ENCODE results near the gene LAPTM4A.

LAPTM4A gene

GRCh38 chr2:20019747-20020146, 31.7 kb downstream of the LAPTM4A start:
- DNase-seq (ENCODE audit: low read depth, low spot score): no peak

DNA sequence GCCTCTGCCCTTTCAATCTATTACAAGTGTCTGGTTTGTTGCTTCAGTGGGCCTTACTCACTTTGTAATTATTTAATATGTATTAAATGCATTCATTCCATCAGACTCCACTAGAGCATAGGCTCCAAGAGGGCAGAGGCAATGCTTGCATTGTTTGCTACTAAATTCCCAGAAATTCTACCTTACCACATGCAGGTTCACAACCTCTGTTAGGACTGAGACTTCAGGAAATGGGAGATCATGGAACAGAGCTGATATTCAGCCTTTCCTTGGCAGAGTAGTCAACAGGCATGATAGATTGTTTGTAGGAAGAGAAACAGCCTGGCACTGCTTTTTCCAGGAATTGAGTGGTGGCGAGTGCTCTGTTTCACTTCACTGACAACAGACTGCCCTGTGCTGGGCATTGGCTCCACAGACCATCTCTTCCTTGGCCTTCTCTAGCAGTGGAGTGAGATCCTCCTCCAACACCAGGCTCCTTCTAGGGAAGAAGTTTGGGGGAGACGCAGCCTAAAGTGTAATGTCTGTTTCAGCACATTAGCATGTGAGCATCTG, 32.8 kb downstream of the LAPTM4A start:
- no peak for DNase-seq (ENCODE audit: low read depth, low spot score)

DNA sequence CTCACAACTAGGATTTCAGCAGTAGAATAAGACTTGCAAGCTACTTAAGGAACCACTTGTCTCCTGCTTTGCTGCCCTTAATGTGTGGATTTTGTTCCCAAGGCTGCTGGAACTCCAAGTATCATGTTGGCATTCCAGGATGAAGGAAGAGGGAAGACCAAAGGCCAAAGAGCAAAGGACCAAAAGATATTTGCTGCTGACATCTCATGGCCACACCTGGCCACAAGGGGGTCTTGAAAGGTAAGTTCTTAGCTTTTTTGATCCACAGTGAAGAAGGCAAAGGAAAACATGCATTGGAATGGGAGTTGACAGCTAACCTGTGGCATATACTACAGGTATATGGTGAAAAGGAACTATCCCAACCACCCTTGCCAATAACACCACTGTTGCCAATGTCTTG, 35.1 kb downstream of the LAPTM4A start:
- peak; percentile 20 for DNase-seq (ENCODE audit: low read depth, low spot score)

DNA sequence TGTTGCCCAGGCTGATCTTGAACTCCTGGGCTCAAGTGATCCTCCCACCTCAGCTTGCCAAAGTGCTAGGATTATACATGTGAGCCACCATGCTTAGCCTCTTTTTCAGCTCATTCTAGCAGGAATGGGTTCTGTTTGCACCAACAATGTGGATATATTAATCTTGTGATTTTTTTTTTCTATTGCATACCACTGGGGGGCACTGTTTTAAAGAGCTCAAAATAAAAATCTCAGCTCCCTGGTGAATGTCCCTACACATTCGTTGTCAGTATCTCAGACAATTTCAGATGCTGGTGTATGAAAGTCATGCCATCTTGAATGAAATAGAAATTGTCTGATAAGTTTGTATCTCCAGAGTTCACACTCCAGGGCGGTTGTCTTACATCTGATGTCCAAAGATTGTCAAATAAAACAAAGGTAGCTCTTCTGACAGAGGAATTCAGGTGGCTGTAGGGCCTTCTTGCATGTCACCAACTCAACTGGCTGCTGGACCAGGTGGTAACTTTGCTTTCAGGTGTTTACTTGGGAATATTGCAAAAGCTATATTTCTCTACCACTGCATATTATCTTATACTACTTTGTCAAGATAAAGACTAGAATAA, 35.8 kb downstream of the LAPTM4A start:
- no peak for DNase-seq (ENCODE audit: low read depth, low spot score)

DNA sequence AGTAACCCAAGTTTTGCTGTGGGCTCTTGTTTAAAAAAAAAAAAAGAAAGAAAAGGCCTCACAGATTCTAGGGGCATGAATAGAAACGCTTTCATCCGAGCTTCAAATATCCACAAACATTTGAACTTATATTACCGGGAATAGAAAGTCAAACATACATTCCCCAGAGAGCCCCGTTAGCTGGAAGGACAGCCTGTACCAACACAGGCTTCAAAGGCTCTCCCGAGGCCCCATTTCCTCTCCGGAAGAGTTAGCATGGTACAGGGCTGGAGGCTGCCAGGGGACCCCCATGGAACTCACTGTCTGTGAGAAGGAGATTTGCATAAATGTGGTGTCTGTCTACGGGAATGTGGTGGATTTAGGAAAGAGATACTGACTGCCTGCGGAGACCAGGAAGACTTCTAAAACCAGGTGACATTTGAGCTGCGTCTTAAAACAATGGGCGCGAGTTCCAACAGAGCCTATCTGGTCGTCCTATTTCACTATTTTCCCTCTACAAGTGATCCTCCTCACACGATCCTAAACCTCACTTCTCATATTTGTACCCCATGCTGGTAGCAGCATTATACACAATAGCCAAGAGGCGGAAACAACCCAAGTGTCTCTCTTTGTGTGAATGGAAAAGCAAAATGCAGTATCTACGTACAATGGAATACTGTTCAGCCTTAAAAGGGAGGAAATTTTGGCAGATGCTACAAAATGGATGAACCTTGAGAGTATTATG, 38.1 kb downstream of the LAPTM4A start:
- DNase-seq (ENCODE audit: low read depth, low spot score): peak; percentile 34

- peak; percentile 84 for DNase-seq (ENCODE audit: low read depth, low spot score)
Observed at GRCh38 chr2:20012282-20013125, 38.9 kb downstream of the LAPTM4A start, which contains the start of gene MATN3. MATN3 (minus strand) TSS chr2:20012668; CDS start chr2:20012631, 37 bp downstream.

- DNase-seq (ENCODE audit: low read depth, low spot score): peak; percentile 31
Observed at GRCh38 chr2:20012032-20012281, 39.5 kb downstream of the LAPTM4A start.

DNA sequence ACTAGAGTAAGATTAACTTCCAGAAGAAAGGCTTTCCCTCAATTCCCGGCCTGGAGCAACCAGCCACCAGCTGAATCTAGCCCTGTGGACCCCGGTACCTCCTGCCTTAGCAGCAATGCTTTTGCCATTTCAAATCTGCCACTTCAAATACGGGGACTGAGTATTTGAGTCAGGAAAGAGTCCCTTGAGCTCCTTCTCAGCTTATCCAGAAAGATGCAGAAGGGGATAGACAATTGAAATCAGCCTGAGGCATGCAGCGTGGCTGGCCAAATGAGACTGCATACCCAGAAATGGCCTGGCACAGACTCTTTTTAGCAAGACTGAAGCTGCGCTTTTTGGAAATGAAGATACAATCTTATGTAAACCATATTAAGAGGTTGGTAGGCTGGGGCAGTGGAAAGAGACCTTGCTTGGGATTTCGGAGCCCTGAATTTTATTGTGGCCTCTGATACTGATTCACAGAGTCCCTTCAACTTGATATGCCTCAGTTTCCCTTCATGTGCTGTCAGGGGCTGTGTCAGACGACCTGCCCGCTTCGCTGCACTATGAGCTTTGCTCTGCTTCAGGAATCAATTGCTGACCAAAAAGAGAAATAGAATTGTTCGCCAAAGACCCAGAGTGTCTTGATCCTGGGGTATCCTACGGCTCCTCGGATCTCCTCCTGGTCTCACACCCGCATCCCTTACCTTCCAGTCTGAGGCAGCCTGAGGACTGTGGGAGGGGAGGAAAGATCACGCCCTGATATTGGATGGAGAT, 40.0 kb downstream of the LAPTM4A start:
- no peak for DNase-seq (ENCODE audit: low read depth, low spot score)

DNA sequence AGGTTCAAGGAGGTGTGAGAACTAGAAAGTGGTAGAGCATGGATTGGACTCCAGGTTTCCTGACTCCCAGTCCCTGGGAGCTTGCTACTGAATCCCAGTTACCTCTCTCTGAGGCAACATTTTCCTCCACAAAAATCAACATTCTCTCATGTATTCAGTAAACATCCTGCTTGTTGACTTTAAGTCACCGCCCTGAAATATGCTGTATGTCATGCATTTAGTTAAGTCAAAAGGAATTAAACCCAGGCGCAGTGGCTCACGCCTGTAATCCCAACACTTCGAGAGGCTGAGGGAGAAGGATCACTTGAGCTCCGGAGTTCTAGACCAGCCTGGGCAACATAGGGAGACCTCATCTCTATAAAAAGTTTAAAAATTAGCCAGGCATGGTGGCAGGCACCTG, 42.7 kb downstream of the LAPTM4A start:
- DNase-seq (ENCODE audit: low read depth, low spot score): no peak

DNA sequence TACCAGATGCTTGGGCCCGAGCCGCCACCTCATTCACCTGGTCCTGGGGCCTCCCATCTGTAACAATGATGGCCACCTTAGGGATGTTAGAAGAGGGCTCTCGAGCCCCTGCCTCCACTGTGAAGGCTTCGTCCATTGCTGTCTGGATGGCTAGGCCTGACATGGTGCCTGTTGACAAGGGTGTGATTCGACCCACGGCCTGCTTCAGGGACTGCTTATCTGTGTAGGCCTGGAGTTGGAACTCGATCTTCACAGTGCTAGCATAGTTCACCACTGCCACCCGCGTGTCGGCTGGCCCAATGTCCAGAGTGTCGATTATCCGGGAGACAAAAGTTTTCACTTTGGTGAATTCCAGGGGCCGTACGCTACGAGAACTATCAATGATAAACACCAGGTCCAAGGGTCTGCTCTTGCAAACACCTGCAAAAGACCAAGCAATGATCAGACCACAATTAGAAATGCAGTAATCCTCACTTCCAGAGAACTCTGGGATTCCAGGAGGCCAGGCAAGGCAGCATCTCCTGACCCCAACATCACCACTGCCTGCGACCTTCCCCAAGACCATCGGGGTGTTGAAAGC, 45.4 kb downstream of the LAPTM4A start:
- no peak for DNase-seq (ENCODE audit: low read depth, low spot score)

- no peak for DNase-seq (ENCODE audit: low read depth, low spot score)
Observed at GRCh38 chr2:20005067-20005627, 46.3 kb downstream of the LAPTM4A start.

DNA sequence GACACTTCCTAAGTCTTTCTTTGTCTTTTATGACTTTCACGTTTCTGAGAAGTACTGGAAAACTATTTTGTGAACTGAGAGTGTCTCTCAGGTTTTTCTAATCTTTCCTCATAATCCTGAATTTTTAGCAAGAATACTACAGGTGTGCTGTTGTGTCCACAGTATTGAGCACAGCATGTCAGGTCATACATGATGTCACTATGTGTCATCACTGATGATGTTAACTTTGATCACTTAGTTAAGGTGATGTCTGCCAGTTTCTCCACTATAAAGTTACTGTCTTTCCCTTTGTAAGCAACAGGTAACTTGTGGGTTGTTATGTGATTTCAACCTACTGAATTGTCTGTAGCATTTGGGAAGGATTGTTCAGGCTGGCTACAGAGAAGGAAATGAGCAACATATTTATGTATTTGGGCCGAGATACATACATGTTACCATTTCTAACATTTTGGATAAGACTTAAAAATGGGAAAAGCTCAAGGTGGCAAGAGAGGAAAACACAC, 50.0 kb downstream of the LAPTM4A start:
- DNase-seq (ENCODE audit: low read depth, low spot score): no peak

- DNase-seq (ENCODE audit: low read depth, low spot score): no peak
Observed at GRCh38 chr2:19993731-19994130, 57.7 kb downstream of the LAPTM4A start.

- DNase-seq (ENCODE audit: low read depth, low spot score): no peak
Observed at GRCh38 chr2:19991895-19992294, 59.5 kb downstream of the LAPTM4A start.

DNA sequence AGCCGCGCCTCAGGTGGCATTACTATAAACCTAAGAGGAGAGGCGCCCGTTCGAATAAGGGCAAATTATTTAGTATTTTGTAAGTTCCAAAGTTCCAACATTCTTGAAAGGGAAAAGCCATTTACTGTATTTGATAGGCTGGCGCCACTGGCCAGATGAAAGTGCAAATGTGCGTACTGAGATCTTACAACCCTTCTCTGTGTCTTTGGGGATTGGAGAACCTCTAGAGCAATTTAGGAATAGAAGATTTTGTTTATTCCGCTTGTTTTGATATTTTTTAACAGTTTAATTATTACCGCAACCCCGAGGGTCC, 61.1 kb downstream of the LAPTM4A start:
- DNase-seq (ENCODE audit: low read depth, low spot score): no peak

DNA sequence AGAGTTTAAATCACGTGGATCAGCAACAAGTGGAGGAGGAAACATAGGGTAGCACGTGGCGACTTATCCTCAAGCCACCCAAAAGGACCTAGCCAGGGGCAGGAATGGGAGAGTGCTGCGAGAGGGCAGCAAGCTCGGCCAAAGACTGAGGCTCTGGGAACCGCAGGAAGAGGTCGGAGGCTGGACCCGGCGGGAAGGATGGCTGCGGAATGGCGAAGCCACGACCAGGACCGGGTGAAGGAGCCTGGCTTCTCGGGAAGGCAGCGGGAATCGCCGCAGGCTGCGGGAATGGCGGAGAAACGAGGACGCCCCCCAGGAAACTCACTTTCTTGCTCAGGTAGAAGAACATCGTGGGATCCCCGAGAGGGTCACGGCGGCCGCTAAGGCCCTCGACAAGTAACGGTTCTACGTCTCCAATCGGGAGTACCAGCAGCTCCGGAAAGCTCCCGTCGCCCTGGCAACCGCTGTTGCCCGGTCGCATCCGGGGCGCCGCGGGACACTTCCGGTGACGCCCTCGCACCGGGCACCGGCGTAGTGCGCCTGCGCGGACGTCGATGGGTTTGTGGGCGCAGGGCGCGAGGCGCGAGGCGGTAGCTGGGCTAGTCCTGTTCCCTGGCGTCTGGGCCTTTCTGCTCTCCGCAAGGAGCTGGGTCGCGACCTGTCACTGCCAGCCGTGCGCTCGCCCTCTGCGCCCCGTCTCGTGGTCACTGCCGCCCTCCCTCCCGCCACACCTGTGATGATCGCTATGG, 61.6 kb downstream of the LAPTM4A start, which contains the start of gene WDR35:
WDR35 (minus strand) TSS at position 439 of the 749 bp plus-strand sequence; CDS start at position 349, 90 bp downstream.
- peak; percentile 93 for DNase-seq (ENCODE audit: low read depth, low spot score)

DNA sequence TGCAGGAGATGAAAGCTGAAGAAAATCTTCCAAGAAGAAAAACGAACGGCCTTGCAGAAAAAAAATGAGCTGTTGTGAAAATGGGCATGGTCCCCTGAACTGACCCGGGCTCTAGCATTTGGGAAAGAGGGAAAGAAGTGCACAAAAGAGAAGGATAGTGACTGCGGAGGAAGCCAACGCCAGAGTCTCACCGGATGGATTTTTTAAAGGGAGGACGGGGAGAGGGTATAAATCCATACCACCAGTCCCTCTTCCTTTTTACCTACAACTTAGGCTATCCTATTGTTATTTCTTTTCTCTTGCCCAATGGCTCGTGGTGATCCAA, 62.1 kb downstream of the LAPTM4A start:
- DNase-seq (ENCODE audit: low read depth, low spot score): no peak

- no peak for DNase-seq (ENCODE audit: low read depth, low spot score)
Observed at GRCh38 chr2:19988600-19988999, 62.8 kb downstream of the LAPTM4A start.

DNA sequence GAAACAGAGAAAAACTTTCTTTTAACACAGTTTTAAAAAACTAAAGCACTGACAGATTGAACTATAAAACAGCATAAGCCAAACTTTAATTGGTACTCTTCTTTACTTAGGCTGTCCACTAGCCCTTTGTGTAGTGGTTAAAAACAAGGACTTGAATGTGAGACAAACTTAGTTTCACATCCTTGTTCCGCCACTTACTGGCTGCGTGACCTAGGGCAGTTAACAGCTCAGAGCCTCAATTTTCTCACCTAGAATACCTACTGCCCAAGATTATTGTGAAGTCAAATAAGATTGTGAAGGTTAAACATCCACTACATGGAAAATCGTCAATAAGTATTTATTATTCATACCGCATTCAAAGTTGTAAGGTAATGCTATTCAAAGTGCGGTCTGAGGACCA, 63.5 kb downstream of the LAPTM4A start:
- no peak for DNase-seq (ENCODE audit: low read depth, low spot score)

All from ELF-1 (cell line).